ENCODE results near the gene SYTL1.

GRCh38 chr1:27359822-27360158, 18.0 kb downstream of the SYTL1 start:
- TF ChIP-seq EGR1 (IDR thresholded peaks at IDR 0.05) (no peak), REST (IDR thresholded peaks at IDR 0.05; ENCODE audit: low read depth) (no peak), RAD21 (IDR thresholded peaks at IDR 0.05; ENCODE audit: low read depth) (no peak), TAF1 (IDR thresholded peaks at IDR 0.05; ENCODE audit: low read depth) (no peak), CEBPB (IDR thresholded peaks at IDR 0.05) (no peak), TCF12 (IDR thresholded peaks at IDR 0.05; ENCODE audit: low read depth) (no peak), YY1 (IDR thresholded peaks at IDR 0.05; ENCODE audit: low read depth) (no peak), EP300 (IDR thresholded peaks at IDR 0.05; ENCODE audit: borderline replicate concordance) (no peak), MAX (IDR thresholded peaks at IDR 0.05) (no peak)
